ENCODE results near the gene MSS51.

Gene MSS51

DNA sequence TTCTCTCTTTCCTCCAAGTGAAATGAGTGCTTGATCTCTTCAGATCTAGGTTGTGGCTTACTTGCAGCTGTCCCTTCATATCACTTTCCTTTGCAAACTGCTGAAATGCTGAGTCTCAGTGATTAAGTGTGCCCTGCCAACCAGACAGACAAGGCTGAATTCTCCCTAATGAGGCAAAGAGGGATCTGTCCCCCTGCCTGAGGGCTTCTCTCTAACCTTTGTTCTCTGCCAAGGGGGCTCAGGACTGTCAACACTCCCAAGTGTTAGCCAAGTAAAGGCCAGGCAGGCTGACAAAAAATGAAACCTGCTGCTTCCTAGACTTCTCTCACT lies at the start of gene MSS51:
TSS of gene MSS51 (minus strand) at position 24 of the 330 bp plus-strand sequence. CDS start 5,277 bp downstream, outside the sequence.
- H3K4me3 ChIP-seq (ENCODE audit: severe bottlenecking): no peak within 1 kb of the TSS
- TF ChIP-seq, protein P1, sequence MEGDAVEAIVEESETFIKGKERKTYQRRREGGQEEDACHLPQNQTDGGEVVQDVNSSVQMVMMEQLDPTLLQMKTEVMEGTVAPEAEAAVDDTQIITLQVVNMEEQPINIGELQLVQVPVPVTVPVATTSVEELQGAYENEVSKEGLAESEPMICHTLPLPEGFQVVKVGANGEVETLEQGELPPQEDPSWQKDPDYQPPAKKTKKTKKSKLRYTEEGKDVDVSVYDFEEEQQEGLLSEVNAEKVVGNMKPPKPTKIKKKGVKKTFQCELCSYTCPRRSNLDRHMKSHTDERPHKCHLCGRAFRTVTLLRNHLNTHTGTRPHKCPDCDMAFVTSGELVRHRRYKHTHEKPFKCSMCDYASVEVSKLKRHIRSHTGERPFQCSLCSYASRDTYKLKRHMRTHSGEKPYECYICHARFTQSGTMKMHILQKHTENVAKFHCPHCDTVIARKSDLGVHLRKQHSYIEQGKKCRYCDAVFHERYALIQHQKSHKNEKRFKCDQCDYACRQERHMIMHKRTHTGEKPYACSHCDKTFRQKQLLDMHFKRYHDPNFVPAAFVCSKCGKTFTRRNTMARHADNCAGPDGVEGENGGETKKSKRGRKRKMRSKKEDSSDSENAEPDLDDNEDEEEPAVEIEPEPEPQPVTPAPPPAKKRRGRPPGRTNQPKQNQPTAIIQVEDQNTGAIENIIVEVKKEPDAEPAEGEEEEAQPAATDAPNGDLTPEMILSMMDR (IDR thresholded peaks at IDR 0.05; ENCODE audit: poor library complexity, severe bottlenecking): no peak
- H3K27ac ChIP-seq (ENCODE audit: poor library complexity, severe bottlenecking): no peak within 1 kb of the TSS
- no peaks in the 10 kb centered on the region for H3K9me3 ChIP-seq (ENCODE audit: severe bottlenecking)
- no peak for ATAC-seq (ENCODE audit: low read depth)
- DNase-seq (ENCODE audit: low spot score): no peak
- H3K4me1 ChIP-seq (ENCODE audit: insufficient read depth, poor library complexity, severe bottlenecking): no peaks in the 10 kb centered on the region
- no peaks in the 10 kb centered on the region for H3K27me3 ChIP-seq (ENCODE audit: insufficient read depth, poor library complexity, severe bottlenecking)
- H3K36me3 ChIP-seq (ENCODE audit: low read depth): peaks cover 13% of the 10 kb centered on the region

DNA sequence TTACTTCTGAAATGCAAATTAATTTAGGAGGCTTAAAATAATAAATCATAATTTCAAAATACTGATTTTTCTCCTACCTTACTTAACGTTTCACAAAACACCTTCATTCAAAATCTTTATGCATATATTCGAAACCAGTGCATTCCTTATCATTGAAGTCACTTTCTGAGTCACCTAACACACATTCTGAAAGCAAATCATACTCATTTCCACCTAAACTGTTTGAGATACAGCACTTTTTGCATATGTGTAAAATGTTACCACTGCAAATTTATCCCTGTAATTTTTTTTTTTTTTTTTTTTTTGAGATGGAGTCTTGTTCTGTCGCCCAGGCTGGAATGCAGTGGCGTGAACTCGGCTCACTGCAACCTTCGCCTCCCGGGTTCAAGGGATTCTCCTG lies 46.8 kb upstream of the MSS51 start:
- peak; percentile 90 for ATAC-seq (ENCODE audit: low read depth)
- no peak overlapping the region for H3K4me3 ChIP-seq (ENCODE audit: severe bottlenecking)
- no peak for DNase-seq (ENCODE audit: low spot score)
- H3K27ac ChIP-seq (ENCODE audit: poor library complexity, severe bottlenecking): peak overlapping the region; percentile 52
- peaks cover 9% of the 10 kb centered on the region for H3K4me1 ChIP-seq (ENCODE audit: insufficient read depth, poor library complexity, severe bottlenecking)
- TF ChIP-seq, protein P1 (IDR thresholded peaks at IDR 0.05; ENCODE audit: poor library complexity, severe bottlenecking): no peak
- no peaks in the 10 kb centered on the region for H3K27me3 ChIP-seq (ENCODE audit: insufficient read depth, poor library complexity, severe bottlenecking)
- H3K36me3 ChIP-seq (ENCODE audit: low read depth): peaks cover 55% of the 10 kb centered on the region
- no peaks in the 10 kb centered on the region for H3K9me3 ChIP-seq (ENCODE audit: severe bottlenecking)

DNA sequence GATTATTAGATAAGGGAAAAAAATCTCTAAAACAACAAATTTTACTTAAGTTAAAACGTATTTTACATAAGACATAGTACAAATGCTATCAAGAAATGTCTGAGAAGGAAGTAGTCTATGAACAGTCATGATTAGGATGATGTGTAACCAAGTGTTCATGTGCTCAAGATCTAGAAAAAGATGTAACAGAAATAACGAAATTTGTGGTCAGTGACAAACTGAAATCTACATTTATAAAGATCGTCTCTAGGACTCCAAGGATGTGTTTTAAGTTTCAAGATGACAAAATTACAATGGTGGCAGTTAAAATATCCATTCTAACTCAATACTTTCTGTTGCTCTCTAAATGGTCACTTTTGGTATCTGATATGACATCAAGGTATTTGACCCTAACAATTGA lies 45.3 kb upstream of the MSS51 start:
- no peak overlapping the region for H3K27ac ChIP-seq (ENCODE audit: poor library complexity, severe bottlenecking)
- no peak overlapping the region for H3K4me3 ChIP-seq (ENCODE audit: severe bottlenecking)
- TF ChIP-seq, protein P1 (IDR thresholded peaks at IDR 0.05; ENCODE audit: poor library complexity, severe bottlenecking): no peak
- no peaks in the 10 kb centered on the region for H3K27me3 ChIP-seq (ENCODE audit: insufficient read depth, poor library complexity, severe bottlenecking)
- DNase-seq (ENCODE audit: low spot score) (no peak), ATAC-seq (ENCODE audit: low read depth) (no peak)
- peaks cover 70% of the 10 kb centered on the region for H3K36me3 ChIP-seq (ENCODE audit: low read depth)
- H3K9me3 ChIP-seq (ENCODE audit: severe bottlenecking): no peaks in the 10 kb centered on the region
- H3K4me1 ChIP-seq (ENCODE audit: insufficient read depth, poor library complexity, severe bottlenecking): peaks cover 9% of the 10 kb centered on the region

DNA sequence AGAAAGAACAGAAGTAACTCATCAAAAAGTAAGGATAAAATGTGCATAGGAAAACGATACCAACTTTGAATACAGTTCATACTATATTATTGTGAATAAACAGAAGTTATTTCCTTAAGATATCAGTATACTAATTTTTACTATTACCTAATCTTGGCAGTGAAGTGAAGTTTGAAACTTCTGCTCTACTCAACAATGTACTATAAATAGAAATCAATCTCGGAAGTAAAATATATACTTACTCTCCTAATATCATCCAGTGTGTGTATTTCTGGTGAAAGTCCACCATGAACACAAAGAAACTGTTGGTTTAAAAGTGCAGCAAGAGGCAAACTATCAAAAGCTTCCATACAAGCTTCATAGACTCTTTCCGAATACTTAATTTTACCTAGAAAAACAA lies 37.9 kb upstream of the MSS51 start:
- Histone ChIP-seq H3K36me3 (ENCODE audit: low read depth) (peaks cover 92% of the 10 kb centered on the region), H3K27me3 (ENCODE audit: insufficient read depth, poor library complexity, severe bottlenecking) (no peaks in the 10 kb centered on the region)

DNA sequence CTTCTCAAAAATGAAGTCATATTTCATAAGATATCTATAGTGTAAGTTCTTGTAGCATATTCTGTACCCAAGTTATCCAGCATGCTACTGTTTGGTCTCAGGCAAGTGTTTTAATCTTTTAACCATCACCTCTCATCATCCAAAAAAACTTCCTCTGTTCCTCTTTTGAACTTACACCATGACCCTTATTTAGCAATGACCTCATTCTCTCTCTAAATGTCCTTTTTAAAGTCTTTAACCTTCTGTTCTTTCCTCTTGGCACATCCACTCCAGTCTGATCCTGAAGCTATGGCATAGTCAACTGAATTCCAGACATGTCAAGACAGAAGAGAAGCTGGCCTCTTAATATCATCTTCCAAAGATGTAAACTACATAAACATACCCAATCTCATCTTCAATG lies 36.2 kb upstream of the MSS51 start:
- DNase-seq (ENCODE audit: low spot score) (no peak), ATAC-seq (ENCODE audit: low read depth) (no peak)
- TF ChIP-seq, protein P1 (IDR thresholded peaks at IDR 0.05; ENCODE audit: poor library complexity, severe bottlenecking): no peak
- Histone ChIP-seq H3K9me3 (ENCODE audit: severe bottlenecking) (no peaks in the 10 kb centered on the region), H3K4me3 (ENCODE audit: severe bottlenecking) (no peak overlapping the region), H3K27me3 (ENCODE audit: insufficient read depth, poor library complexity, severe bottlenecking) (no peaks in the 10 kb centered on the region), H3K27ac (ENCODE audit: poor library complexity, severe bottlenecking) (no peak overlapping the region), H3K36me3 (ENCODE audit: low read depth) (peaks cover 78% of the 10 kb centered on the region), H3K4me1 (ENCODE audit: insufficient read depth, poor library complexity, severe bottlenecking) (no peaks in the 10 kb centered on the region)

More for the DNA sequence above, 37.9 kb upstream of the MSS51 start:
- H3K27ac ChIP-seq (ENCODE audit: poor library complexity, severe bottlenecking): no peak overlapping the region
- no peak overlapping the region for H3K4me3 ChIP-seq (ENCODE audit: severe bottlenecking)
- no peaks in the 10 kb centered on the region for H3K9me3 ChIP-seq (ENCODE audit: severe bottlenecking)
- no peaks in the 10 kb centered on the region for H3K4me1 ChIP-seq (ENCODE audit: insufficient read depth, poor library complexity, severe bottlenecking)
- TF ChIP-seq, protein P1 (IDR thresholded peaks at IDR 0.05; ENCODE audit: poor library complexity, severe bottlenecking): no peak
- DNase-seq (ENCODE audit: low spot score) (no peak), ATAC-seq (ENCODE audit: low read depth) (no peak)
